ENCODE measurements around the gene WDR41. TPM values are rescaled to one million over a fixed set of nuclear protein-coding genes. Genes with fewer than 3 reads are reported as not detected.

The WDR41 gene
- total RNA-seq, 2 donors from 2014 or later, result 48.9 to 129 TPM

GRCh38 chr5:77419644-77420582 lies 72.2 kb downstream of the WDR41 start:
- TF ChIP-seq, protein P1, sequence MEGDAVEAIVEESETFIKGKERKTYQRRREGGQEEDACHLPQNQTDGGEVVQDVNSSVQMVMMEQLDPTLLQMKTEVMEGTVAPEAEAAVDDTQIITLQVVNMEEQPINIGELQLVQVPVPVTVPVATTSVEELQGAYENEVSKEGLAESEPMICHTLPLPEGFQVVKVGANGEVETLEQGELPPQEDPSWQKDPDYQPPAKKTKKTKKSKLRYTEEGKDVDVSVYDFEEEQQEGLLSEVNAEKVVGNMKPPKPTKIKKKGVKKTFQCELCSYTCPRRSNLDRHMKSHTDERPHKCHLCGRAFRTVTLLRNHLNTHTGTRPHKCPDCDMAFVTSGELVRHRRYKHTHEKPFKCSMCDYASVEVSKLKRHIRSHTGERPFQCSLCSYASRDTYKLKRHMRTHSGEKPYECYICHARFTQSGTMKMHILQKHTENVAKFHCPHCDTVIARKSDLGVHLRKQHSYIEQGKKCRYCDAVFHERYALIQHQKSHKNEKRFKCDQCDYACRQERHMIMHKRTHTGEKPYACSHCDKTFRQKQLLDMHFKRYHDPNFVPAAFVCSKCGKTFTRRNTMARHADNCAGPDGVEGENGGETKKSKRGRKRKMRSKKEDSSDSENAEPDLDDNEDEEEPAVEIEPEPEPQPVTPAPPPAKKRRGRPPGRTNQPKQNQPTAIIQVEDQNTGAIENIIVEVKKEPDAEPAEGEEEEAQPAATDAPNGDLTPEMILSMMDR (IDR thresholded peaks at IDR 0.05), result no peak
- ATAC-seq (ENCODE audit: insufficient number of reproducible peaks, low FRiP score, low read depth), result no peak
- H3K27me3 ChIP-seq (replicated peaks; ENCODE audit: insufficient read depth), result no peaks in the 10 kb centered on the region
- peaks cover 15 to 63% of the 10 kb centered on the region in 2 donors for H3K4me1 ChIP-seq (ENCODE audit: control insufficient read depth in 1 of 2, low read depth in 2 of 2)
- no peaks in the 10 kb centered on the region for H3K9me3 ChIP-seq
- H3K36me3 ChIP-seq, result no peaks in the 10 kb centered on the region
- DNase-seq (ENCODE audit: low spot score), result no peak
- H3K27ac ChIP-seq, result peak overlapping the region; percentile 93 to 94
- no peak overlapping the region for H3K4me3 ChIP-seq

DNA sequence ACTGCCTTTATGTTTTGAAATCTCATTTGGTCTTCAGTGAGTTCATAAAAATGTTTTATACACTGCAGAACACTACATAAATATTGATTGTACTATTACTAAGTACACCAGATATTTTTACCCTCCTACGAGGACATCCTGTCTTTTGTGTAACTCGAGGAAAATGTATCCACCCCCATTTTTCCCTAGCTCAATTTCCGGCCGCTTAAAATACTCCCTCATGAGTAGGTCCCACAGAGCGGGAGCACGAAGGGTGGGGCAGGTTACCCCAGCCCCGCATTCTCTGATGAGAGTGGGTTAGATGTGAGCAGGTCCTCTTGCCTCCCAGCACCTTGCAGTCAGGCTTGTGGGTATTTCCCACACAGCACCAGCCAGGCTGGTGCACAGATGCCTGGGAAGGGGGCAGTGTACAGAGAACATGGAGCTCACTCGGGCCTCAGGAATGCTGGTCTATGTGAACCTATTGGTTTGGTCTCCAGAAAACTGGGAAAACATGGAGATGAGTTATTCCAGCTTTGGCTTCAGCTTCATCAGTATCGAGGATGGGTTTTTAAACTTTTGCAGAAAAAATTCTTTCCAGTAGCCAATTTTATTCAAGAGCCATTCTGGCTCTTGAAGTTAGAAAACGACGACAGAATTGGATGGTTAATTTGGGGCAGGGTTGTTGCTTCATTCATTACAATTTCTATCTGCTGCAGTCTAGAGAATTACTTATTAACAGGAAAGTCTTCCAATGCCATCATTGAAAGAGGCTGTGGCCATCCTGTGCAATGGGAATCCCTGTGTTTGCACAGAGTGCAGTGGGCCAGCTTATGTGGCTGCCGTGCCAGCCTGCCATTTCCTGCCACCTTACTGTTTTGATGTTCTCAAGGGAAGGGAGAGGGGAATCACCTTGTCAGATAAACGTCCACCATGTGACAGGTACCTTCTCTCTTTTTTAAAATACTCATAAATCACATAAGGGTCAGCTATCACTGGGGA lies 73.2 kb downstream of the WDR41 start:
- Histone ChIP-seq H3K4me3 (no peak overlapping the region), H3K27ac (peak overlapping the region; percentile 93 to 94), H3K9me3 (no peaks in the 10 kb centered on the region), H3K36me3 (no peaks in the 10 kb centered on the region), H3K4me1 (ENCODE audit: control insufficient read depth in 1 of 2, low read depth in 2 of 2) (peaks cover 15 to 55% of the 10 kb centered on the region in 2 donors), H3K27me3 (replicated peaks; ENCODE audit: insufficient read depth) (no peaks in the 10 kb centered on the region)
- DNase-seq (ENCODE audit: low spot score), result peak; percentile 26
- TF ChIP-seq, protein P1 (IDR thresholded peaks at IDR 0.05), result no peak
- peak; percentile 97 for ATAC-seq (ENCODE audit: insufficient number of reproducible peaks, low FRiP score, low read depth)

GRCh38 chr5:77418162-77418561 lies 74.0 kb downstream of the WDR41 start:
- H3K4me3 ChIP-seq, result no peak overlapping the region
- TF ChIP-seq, protein P1 (IDR thresholded peaks at IDR 0.05), result no peak
- peak; percentile 24 for ATAC-seq (ENCODE audit: insufficient number of reproducible peaks, low FRiP score, low read depth)
- H3K36me3 ChIP-seq, result no peaks in the 10 kb centered on the region
- no peak for DNase-seq (ENCODE audit: low spot score)
- H3K27ac ChIP-seq, result peak overlapping the region; percentile 93 to 94
- no peaks in the 10 kb centered on the region for H3K27me3 ChIP-seq (replicated peaks; ENCODE audit: insufficient read depth)
- H3K4me1 ChIP-seq (ENCODE audit: control insufficient read depth in 1 of 2, low read depth in 2 of 2), result peaks cover 15 to 48% of the 10 kb centered on the region in 2 donors
- H3K9me3 ChIP-seq, result no peaks in the 10 kb centered on the region

- DNase-seq (ENCODE audit: low spot score) (no peak), ATAC-seq (ENCODE audit: insufficient number of reproducible peaks, low FRiP score, low read depth) (no peak)
- Histone ChIP-seq H3K9me3 (no peaks in the 10 kb centered on the region), H3K36me3 (no peaks in the 10 kb centered on the region), H3K27ac (no peak overlapping the region), H3K27me3 (replicated peaks; ENCODE audit: insufficient read depth) (no peaks in the 10 kb centered on the region), H3K4me1 (ENCODE audit: control insufficient read depth in 1 of 2, low read depth in 2 of 2) (peaks cover 9 to 24% of the 10 kb centered on the region in 2 donors), H3K4me3 (no peak overlapping the region)
- TF ChIP-seq, protein P1 (IDR thresholded peaks at IDR 0.05), result no peak
Measured at GRCh38 chr5:77413049-77413448, 79.1 kb downstream of the WDR41 start.
